Myocyte (in vitro differentiated cells): ENCODE data around the gene FARP2. TPM values are rescaled to one million over a fixed set of nuclear protein-coding genes. Genes with fewer than 3 reads are reported as not detected.
A peak's percentile ranks its signal among the peaks of the same experiment; 100 is the strongest.
"Not testable (repeated sequence)": the region's sequence is repeated elsewhere in the genome, so short reads cannot be mapped to it uniquely, and the experiment has no call there.

ENCODE experiments used
- DNase-seq: peaks from one replicate; pipeline ENCODE4 v3.0.0-alpha.2; 2012; ENCODE audit warnings: low read depth
- polyA plus RNA-seq: library from polyadenylated mRNA; unstranded; fragments of >200 nt; gene quantifications from one replicate; pipeline ENCODE4 v1.2.1, GENCODE V29; 2012; ENCODE audit warnings: missing spikeins
- total RNA-seq: library from RNA; depleted of rRNA; stranded (reverse); fragments of >200 nt; gene quantifications from 2 replicates; pipeline ENCODE4 v1.2.3, GENCODE V29; 2014

Gene FARP2, protein sequence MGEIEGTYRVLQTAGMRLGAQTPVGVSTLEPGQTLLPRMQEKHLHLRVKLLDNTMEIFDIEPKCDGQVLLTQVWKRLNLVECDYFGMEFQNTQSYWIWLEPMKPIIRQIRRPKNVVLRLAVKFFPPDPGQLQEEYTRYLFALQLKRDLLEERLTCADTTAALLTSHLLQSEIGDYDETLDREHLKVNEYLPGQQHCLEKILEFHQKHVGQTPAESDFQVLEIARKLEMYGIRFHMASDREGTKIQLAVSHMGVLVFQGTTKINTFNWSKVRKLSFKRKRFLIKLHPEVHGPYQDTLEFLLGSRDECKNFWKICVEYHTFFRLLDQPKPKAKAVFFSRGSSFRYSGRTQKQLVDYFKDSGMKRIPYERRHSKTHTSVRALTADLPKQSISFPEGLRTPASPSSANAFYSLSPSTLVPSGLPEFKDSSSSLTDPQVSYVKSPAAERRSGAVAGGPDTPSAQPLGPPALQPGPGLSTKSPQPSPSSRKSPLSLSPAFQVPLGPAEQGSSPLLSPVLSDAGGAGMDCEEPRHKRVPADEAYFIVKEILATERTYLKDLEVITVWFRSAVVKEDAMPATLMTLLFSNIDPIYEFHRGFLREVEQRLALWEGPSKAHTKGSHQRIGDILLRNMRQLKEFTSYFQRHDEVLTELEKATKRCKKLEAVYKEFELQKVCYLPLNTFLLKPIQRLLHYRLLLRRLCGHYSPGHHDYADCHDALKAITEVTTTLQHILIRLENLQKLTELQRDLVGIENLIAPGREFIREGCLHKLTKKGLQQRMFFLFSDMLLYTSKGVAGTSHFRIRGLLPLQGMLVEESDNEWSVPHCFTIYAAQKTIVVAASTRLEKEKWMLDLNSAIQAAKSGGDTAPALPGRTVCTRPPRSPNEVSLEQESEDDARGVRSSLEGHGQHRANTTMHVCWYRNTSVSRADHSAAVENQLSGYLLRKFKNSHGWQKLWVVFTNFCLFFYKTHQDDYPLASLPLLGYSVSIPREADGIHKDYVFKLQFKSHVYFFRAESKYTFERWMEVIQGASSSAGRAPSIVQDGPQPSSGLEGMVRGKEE
- 28.7 and 32.7 TPM in 2 replicates for total RNA-seq
- 25.3 TPM for polyA plus RNA-seq

DNA sequence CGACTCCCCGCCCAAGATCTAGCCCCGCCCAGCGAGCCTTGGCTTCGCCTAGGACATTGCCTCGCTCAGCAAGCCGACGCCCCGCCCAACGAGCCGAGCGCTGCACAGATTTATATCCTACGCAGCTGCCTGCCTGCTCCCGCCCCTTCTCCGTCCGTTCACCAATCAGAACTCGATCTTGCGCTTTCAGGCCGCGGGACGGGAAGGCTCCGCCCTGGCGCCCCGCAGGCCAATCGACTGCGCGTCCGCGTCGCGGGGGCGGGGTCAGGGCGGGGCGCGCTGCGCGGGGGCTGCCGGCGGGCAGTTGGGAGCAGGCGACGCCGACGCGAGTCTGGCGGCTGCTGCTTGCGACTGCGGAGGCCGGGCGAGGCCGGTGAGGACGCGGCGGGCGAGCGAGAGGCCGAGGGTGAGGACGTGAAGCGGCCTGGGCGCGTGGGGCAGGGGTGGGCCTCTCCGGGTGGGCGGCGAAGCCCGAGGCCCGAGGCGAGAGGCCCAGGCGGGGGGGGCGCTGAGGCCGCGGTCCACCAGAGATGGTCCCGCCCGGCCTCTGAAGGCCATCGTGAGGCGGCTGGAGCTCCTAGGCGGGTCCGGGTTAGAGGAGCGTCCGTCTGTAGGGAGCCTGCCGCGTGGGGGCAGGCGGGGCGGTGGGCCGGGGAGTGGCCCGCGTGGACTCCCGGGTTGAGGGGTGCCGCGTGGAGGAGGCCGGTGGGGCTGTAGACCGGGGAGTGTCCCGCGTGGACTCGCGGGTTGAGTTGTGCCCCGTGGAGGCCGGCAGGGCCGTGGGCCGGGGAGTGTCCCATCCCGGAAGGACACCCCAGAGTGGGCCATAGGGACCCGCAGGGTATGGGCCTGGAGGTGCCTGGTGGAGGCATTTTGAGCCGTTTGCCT is at the start of gene FARP2:
Gene FARP2 (plus strand): TSS at position 303 of the 888 bp plus-strand sequence. CDS start 16,823 bp downstream, outside the sequence.
- DNase-seq, result peak; percentile 97

DNA sequence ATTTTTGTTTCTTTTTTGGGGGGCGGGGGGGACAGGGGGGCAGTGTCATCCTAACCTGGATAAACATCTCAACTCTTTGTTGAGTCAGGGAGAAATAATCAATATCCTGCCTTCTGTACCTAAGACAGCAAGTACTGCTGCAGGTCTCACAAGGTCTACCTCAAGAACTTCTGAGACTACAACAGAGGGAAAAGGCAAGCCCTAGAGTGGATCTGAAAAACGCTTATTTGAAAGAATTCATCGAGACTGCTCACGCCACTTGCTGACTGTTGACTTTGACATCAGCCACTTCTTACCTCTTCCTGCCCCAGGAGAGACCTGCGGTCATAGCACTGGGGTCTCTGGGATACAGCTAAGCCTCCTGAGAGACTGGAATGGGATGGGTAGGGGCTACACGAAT is 49.0 kb upstream of the FARP2 start:
- DNase-seq, result no peak

DNA sequence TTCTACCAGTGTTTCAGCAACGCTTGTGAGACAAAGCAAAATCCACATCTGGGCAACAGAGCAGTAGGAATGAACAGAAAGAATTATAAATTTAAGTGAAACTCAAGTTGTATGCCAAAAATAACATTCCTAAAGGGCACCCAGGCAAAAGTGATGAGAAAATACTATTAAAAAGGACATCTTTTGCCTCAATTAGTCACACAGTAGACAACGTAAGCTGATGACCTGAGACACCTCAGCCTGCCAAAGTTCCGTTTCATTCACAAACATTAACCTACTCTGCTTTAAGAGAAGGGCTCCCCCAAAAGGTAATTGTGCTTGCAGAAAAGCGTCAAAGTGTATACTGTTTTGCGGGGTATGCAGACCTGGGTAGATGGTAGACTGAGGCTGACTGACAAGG is 47.8 kb upstream of the FARP2 start:
- no peak for DNase-seq

DNA sequence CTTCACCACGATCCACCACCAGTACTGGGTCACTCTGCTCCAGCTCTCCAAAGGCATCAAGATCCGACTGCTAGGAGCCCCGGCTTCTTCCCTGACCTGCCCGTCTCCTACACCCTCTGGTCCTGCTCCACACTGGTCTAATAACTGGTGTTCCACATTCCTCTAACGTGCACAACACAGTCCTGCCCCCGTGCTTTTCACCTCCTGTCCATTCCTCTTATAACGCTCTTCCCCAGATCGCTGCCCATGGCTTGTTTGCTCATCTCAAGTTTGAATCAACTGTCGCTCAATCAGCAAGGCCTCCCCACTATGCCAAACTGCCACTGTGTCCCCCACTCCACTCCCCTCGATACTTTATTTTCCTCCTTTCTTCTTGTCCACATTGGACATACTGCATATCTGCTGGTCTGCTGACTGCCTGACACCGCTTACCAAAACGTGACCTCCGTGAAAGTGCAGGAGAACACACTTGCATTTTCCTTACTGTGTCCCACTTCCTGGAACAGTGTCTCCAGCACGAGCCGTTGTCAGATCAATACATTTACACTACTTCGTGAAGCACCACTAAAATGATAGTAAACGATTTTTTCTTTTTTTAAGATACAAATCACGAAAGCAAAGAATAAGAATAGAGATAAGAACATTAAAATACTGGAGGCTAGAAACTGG is 47.1 kb upstream of the FARP2 start:
- no peak for DNase-seq

DNA sequence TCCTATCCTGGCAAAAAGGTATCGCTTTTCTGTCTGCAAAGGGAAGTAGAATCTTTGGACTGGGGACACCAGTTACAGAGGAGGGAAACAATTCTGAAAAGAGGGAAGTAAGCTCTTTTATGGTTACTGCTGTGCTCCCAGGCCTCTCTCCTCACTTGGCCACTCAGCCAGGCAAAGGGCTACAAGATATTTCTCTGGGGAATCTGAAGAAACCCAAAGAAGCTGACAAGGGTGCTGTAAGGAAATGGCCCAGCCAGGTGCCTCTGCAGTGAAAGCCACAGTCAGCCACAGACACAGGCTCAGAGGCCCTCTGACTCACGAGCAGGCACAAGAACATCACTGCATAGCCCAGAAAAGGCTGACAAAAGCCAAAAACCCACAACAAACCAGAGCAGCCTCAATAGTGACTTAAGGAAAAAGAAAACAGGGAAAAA is 46.4 kb upstream of the FARP2 start:
- peak; percentile 49 for DNase-seq

DNA sequence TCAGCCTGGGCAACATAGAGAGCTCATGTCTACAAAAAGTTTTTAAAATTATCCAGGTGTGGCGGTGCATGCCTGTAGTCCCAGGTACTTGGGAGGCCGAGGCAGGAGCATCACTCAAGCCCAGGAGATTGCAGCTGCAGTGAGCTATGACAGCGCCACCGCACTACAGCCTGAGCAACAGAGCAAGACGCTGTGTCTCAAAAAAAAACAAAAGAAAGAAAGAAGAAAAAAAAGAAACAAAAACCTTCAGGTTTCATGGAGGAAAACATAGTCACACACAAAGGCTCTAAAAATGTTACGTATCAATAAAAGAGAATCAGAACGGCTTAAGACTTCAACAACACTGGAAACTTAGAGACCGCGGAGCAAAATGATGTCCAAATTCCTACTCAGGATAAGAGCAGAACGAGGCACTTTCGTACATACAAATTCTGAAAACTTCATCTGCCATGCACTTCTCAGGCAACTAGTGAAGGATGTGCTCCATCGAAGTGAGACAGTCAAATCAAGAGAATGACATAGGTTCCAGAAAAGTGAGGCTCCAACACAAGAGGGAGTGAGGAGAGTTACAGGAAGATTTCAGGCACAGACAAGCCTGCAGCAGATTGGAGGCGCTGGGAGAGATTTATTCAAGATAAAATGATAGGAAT is 45.0 kb upstream of the FARP2 start:
- DNase-seq, result no peak

DNA sequence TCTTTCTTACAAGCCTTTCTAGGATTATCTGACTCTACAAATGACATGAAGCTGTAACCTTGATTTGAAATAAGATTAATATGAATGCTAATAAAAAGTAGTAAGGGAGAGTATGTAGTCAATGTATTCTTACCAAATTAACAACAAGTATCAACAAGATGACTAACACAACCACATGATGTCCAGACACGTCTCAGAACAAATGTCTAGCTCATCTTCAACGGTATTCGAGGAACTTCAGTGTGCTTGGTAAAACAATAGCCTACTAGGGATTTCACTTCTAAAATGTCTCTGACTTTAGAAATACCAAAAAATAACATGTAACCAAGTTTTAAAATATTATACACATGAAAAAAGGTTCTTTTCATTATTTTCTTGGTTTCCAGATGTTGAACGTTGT is 44.0 kb upstream of the FARP2 start:
- DNase-seq, result peak; percentile 50

DNA sequence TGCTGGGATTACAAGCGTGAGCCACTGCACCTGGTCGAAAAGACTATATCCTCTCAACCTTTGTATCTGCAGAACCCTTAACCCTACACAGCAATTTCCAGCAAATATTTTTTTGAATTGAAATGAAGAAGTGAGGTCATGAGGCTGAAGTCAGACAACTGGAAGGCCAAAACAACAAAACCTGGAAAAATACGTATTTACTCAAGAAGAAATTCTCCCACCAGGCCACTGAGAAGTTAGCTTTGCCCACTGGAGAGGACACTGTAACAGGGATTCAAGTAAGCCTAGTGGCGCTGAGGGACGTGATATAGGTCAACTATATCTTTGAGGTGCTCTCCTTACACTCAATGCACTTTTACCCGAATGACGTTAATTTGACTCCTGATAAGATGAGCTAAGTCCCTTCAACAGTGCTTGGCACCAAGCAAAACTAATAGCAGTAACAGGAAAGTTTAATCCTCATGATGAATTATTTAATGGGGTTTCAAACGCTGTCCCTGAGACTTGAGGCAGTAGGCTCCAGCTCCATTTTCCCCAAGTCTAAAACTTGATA is 42.5 kb upstream of the FARP2 start:
- DNase-seq, result no peak

DNA sequence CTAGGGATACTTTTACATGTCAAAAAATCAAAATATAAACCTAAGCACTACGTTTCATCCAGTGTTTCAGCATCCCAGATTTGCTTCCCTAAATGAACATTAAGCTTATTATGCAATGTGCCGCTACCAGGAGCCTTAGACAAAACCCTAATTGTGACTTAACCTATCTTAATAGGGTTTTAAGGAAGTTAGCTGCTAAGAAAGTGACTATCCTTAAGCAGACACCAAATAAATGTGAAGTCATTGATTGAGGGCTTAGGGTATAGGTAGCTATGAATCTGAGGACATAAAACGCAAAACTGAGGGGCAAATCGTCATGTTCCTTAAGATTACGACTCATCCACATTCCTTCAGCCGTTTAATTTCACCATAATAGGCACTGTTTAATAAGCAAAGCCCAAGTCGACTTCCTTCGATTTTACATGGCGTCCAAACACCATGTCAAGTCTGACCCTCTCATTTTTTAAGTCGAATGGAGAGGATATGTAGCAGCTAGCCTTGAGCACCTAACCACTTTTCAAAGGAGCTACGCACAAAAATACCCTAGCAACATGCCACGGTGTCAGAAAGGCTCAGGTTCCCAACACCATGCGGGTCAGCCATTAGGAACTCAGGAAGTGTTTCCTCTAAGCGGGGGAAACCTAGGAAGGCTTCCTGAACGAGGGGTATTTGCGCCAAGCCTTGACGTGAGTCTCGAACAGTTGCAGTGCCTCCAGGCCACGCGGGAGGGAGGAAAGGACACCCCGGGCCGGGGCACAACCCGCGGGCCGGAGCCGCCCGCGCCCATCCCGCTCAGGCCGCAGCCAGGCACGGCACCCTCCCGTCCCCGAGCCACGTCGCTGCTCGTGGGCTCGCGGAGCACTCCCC is 41.6 kb upstream of the FARP2 start:
- DNase-seq, result peak; percentile 66

DNA sequence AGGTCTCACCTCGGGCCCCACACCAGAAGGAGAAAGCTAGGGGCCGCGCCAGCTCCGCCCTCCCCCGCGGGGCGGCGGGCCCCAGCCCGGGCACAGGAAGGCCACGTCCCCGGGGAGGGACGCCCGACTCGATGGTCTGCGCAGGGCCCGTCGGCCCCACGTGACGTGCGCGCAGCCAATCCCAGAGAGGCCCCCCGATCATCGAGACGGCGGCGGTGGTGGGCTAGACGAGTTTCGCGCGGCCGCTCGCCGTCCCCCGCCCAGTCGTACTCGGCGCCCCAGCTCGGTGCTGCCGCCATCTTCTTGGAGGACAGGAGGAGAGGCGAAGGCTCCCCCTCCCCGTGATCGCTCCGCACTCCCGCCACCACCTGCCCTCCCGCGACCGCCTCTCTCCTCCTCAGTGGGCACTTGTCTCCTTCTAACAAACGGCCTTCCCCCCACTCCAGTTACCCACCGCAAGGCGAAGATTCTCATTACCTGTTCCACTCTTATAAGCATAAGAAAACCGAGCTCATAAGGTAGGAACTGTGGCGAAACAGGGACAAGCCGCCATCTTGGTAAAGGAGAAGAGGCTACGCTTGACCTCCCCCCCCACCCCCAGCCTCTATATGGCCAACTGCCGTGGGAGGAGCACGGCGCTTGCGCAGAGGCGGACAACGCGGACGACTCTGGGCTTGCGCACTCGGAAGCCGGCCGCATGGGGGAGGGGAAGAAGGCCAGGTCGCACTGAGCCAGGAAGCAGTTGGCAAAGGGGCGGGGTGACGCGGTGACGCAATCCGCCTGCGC is 40.8 kb upstream of the FARP2 start, which contains the start of gene HDLBP:
Gene HDLBP (minus strand): TSS at position 580 of the 786 bp plus-strand sequence. CDS start 48,803 bp downstream, outside the sequence.
- peak; percentile 99 for DNase-seq

DNA sequence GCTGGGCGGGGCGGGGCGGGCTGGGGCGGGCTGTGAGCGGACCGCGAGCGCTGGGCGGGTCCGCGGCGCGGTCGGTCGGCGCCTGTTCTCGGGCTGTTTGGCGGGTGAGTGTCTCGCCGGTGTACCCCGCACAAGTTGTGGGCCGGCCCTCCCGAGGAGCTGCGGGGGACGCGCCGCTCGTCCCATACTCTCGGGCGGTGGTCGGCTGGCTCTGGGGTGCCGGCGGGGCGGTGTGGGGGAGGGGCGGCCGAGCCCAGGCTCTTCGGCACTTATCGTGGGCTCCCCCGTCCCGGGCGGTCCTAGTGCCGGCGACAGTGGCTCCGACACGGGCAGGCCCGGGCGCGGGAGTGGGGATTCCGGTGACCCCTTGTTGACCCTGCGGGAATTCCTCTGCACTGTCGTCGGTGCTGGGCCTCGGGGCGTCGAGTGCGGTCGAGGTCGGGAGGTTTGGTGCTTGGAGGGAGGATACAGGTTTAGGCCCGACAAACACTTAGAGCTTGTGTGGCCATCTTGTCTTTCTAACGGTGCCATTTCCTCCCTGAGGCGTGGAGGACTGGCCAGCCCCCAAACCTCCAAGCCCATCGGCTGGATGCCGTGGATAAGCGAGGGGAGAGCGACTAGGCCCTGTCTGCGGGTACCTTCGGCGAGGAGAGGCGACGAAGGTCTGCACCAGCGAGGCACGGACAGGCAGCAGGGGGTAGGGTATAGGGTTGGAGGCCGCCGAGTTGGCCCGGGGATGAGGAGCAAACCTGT is 40.0 kb upstream of the FARP2 start, which contains the start of gene SEPTIN2:
Gene SEPTIN2 (plus strand): TSS at position 47 of the 753 bp plus-strand sequence. CDS start 8,308 bp downstream, outside the sequence.
- peak; percentile 77 for DNase-seq

DNA sequence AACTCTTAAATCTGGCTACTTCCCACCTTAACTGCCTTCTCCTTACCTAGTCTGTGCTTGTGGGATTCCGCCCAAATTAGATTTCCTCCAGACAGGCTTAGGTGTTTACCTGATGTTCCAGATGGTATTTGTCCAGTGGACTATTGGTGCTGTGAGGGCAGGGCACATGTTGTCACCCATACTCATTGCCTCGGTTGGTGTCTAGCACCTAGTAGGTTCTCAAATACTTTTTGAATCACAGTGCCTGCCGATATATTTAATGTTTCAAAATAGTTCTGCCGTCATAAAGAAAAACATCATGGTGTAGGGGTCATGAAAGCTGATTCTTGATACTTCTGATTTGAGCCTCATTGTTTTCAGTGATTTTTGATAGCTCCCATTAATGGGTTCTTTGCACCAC is 39.3 kb upstream of the FARP2 start:
- DNase-seq, result no peak

DNA sequence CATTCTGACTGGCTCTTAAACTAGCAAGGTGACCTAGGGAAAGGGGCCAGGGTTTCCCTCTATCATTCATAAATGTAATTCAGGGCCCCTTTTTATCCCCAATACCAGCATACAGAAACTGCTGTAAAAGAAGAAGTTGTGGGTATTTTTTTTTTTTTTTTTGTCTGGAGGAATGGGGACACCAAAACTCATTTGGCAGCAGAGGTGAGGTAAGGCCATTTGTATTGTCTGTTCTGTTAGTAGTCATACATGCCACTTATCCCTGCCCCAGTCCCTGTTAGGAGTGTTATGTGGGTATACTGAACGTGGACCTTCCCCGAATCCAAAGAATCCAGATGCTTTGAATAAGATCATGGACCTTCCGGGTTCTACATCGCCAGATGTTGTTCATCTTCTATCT is 38.7 kb upstream of the FARP2 start:
- DNase-seq, result no peak

DNA sequence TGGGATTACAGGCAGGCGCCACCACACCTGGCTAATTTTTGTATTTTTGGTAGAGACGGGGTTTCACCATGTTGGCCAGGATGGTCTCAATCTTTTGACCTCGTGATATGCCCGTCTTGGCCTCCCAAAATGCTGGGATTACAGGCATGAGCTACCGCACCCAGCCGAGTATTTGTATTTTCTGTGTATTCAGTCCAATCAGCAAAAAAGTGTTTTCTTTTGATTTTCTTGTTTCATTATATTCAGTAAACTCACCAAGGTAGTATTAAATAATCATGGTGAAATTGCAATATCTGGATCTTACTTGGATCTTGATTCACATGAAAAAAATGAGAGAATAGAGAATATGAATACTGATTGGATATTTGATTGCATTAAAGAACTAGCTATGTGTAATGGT is 37.3 kb upstream of the FARP2 start:
- DNase-seq, result not testable (repeated sequence)

DNA sequence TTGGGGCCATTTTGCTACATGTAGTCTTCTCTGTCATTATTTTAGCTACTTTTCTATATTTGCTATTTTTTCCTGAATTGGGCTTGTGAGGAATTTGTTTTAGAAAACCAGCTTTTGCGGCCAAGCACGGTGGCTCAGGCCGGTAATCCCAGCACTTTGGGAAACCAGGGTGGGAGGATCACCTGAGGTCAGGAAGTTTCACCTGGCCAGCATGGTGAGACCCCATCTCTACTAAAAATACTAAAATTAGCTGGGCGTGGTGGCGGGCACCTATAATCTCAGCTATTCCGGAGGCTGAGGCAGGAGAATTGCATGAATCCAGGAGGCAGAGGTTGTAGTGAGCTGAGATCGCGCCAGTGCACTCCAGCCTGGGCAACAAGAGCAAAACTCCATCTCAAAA is 35.7 kb upstream of the FARP2 start:
- DNase-seq, result no peak

DNA sequence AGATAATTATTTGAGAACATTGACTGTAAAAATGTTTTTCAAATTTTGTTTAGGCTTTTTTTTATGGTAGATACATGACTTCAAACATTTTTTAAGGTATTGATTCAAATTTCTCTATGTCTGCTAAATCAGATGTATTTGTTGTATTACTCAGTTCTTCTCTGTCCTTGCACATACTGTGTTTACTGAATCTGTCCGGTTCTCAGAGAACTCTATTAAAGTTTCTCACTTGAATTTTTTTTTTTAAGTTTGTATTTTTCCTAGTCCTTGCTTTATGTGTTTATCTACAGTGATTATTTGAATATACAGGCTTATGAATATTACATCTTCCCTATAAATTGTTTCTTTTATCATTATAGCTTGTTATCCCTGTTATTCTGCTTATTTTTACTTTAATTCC is 35.1 kb upstream of the FARP2 start:
- no peak for DNase-seq

DNA sequence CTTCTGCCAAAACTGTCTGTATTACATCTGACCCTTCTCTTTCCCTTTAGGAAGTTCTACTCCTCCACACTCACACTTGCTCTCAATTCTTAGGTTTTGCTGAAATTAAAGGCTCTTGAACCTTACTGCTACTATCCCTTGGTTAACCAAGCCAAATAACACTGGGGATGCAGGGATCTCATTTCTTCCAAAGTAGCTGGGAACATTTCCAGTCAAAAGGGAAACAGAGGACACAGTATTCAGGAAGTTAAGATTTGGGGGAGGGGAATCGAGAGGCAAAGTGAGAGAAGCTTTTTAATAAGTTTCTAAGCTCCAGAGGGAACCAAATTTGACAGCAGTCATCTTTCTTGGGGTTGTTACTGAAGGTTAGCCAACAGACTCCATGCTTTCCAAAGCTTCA is 34.2 kb upstream of the FARP2 start:
- no peak for DNase-seq
